Immature natural killer cell (primary cell): ENCODE measurements around the gene MRAP2. TPM values are rescaled to one million over a fixed set of nuclear protein-coding genes. Genes with fewer than 3 reads are reported as not detected.

Source experiments
- DNase-seq, 3 donors: peaks; one replicate each; pipeline ENCODE4 v3.0.0; 2022; ENCODE audit warnings: mixed read lengths in 1 of 3
- H3K27ac Mint-ChIP-seq, 6 donors: one replicate each; pipeline ENCODE4 v1.8.0; 2020; ENCODE audit warnings: mixed read lengths in 6 of 6, mild to moderate bottlenecking in 5 of 6, inconsistent platforms in 4 of 6, moderate library complexity in 3 of 6
- H3K27me3 Mint-ChIP-seq, 3 donors: one replicate each; pipeline ENCODE4 v1.8.0; 2020 to 2021; ENCODE audit warnings: low read depth in 3 of 3, mild to moderate bottlenecking in 3 of 3, mixed read lengths in 3 of 3, moderate library complexity in 3 of 3, inconsistent platforms in 1 of 3
- H3K36me3 Mint-ChIP-seq, 3 donors: one replicate each; pipeline ENCODE4 v1.8.0; 2020; ENCODE audit warnings: mixed read lengths in 3 of 3, inconsistent platforms in 2 of 3, mild to moderate bottlenecking in 2 of 3
- H3K4me1 Mint-ChIP-seq, 2 donors: one replicate each; pipeline ENCODE4 v1.8.0; 2020; ENCODE audit warnings: inconsistent platforms in 2 of 2, mild to moderate bottlenecking in 2 of 2, mixed read lengths in 2 of 2, moderate library complexity in 1 of 2
- H3K4me3 Mint-ChIP-seq, 5 donors: one replicate each; pipeline ENCODE4 v1.8.0; 2020; ENCODE audit warnings: mild to moderate bottlenecking in 5 of 5, mixed read lengths in 5 of 5, inconsistent platforms in 3 of 5, moderate library complexity in 3 of 5
- H3K9me3 Mint-ChIP-seq, 6 donors: one replicate each; pipeline ENCODE4 v1.8.0; 2020; ENCODE audit warnings: mild to moderate bottlenecking in 6 of 6, mixed read lengths in 6 of 6, inconsistent platforms in 4 of 6, moderate library complexity in 3 of 6
- polyA plus RNA-seq, 3 donors: library from polyadenylated mRNA; unstranded; fragments of 300-500 nt; fragmentation: Illumina TruSeq; gene quantifications; one replicate each; pipeline ENCODE4 v1.2.3, GENCODE V29; 2021

Gene MRAP2
- polyA plus RNA-seq, 3 donors from 2014 or later: not detected

GRCh38 chr6:84139311-84139710, 105.7 kb downstream of the MRAP2 start:
- Mint-ChIP-seq H3K4me1 (no peaks in the 10 kb centered on the region), H3K36me3 (peaks cover 26 to 45% (median 42%) of the 10 kb centered on the region in 3 donors), H3K27me3 (peaks cover 0 to 2% (median 0%) of the 10 kb centered on the region in 3 donors), H3K27ac (no peak overlapping the region), H3K9me3 (no peaks in the 10 kb centered on the region), H3K4me3 (no peak overlapping the region)
- no peak for DNase-seq

Other genes starting within 250 kb of the MRAP2 start
- gene RIPPLY2, start 180.4 kb upstream of the MRAP2 start, polyA plus RNA-seq: not detected
- gene CYB5R4, start 174.1 kb upstream of the MRAP2 start, polyA plus RNA-seq: 10 to 100 TPM; 28.5 to 39.2 (median 35.1) TPM
- 1 to 10 TPM; 2.8 to 8.2 (median 4.0) TPM for gene CEP162, start 193.9 kb downstream of the MRAP2 start, polyA plus RNA-seq